Placental epithelial cell (primary cell): ENCODE results near the gene ABCC10. TPM values are rescaled to one million over a fixed set of nuclear protein-coding genes. Genes with fewer than 3 reads are reported as not detected.

Experiments
- small RNA-seq: library from RNA; depleted of rRNA; stranded (forward); fragments of <200 nt; gene quantifications from one replicate; pipeline ENCODE3, GENCODE V24; 2012
- total RNA-seq: library from RNA; depleted of rRNA; stranded (reverse); fragments of >200 nt; gene quantifications from 2 replicates; pipeline ENCODE4 v1.2.3, GENCODE V29; 2012

Gene ABCC10, protein sequence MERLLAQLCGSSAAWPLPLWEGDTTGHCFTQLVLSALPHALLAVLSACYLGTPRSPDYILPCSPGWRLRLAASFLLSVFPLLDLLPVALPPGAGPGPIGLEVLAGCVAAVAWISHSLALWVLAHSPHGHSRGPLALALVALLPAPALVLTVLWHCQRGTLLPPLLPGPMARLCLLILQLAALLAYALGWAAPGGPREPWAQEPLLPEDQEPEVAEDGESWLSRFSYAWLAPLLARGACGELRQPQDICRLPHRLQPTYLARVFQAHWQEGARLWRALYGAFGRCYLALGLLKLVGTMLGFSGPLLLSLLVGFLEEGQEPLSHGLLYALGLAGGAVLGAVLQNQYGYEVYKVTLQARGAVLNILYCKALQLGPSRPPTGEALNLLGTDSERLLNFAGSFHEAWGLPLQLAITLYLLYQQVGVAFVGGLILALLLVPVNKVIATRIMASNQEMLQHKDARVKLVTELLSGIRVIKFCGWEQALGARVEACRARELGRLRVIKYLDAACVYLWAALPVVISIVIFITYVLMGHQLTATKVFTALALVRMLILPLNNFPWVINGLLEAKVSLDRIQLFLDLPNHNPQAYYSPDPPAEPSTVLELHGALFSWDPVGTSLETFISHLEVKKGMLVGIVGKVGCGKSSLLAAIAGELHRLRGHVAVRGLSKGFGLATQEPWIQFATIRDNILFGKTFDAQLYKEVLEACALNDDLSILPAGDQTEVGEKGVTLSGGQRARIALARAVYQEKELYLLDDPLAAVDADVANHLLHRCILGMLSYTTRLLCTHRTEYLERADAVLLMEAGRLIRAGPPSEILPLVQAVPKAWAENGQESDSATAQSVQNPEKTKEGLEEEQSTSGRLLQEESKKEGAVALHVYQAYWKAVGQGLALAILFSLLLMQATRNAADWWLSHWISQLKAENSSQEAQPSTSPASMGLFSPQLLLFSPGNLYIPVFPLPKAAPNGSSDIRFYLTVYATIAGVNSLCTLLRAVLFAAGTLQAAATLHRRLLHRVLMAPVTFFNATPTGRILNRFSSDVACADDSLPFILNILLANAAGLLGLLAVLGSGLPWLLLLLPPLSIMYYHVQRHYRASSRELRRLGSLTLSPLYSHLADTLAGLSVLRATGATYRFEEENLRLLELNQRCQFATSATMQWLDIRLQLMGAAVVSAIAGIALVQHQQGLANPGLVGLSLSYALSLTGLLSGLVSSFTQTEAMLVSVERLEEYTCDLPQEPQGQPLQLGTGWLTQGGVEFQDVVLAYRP (N-terminal part only)
- 24.0 and 28.3 TPM in 2 replicates for total RNA-seq

DNA sequence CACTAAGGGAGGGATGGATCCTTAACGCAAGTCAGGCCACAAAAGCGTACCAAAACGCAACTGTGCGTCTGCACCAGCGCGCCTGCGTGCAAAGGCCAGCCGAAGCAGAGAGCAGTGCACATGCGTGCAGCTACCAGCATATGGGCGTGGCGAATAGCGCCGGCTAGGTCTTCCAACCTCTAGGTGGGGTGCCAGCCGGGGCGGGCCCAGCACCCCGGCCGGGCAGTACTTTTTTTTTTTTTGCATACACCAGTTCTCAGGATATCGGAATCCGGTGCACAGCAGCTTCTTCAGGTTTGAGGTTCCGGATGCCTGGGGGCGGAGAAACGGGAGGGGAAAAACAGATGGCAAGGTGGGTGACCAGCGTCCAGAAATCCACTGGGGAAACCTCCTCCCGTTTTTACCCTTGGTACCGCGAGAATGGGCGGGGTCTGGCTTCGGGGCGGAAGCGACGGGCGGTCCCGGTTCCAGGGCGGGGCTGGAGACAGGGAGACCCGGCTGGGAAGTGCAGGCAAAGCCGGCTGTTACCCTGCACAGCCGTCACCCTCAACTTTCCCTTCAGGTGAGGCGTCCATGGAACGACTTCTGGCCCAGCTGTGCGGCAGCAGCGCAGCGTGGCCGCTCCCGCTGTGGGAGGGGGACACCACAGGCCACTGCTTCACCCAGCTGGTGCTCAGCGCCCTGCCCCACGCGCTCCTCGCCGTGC, at the start of gene ABCC10:
ABCC10 (plus strand) TSS at position 136 of the 706 bp plus-strand sequence; CDS start at position 574, 438 bp downstream.

DNA sequence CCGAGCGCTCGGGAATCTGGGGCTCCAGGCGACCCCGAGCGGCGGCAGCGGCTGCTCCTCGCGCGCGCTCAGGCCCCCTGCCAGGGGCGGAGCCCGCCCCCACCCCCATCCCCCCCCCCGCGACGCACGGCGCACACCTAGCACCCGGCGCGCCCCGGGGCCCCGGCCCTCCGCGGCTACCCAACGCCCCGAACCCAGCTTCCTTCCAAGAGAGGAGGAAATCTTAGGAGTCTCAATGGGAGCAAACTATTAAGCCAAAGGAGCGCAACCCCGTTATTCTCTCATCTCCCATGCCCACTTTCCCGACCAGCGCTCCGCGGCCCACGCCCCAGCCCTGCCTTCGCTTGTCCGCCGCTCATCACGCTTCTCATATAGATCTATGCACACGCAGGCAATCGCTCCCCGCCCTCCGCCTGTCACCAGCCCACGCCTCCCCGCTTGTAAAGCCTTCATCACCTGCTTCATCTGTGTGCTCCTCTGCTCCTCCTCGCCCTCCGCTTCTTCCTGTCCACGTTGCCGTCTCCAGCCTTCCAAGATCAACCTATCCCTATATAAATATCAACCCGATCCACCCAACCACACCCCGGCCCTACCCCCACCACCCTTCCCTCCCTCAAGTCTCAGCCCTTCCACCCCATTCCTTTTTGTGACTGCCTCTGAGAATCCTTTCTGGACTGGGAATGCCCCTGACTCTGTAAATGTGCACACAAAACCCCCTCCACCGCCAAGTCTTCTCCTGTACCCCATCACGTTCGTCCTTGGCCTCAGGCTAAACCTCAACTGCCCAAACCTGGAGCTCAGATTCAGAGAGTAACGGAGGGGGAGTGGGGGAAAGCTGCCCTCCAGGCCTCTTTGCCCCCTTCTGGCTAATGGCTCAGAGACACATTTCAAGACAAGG, 28.4 kb downstream of the ABCC10 start, which contains the start of gene DLK2:
DLK2 (minus strand) TSS at position 18 of the 898 bp plus-strand sequence. CDS start 723 bp downstream, outside the sequence.

GRCh38 chr6:43477235-43478007, 50.1 kb downstream of the ABCC10 start, which contains the start of gene TJAP1:
TJAP1 (plus strand) TSS chr6:43477570; CDS start chr6:43499002, 21,432 bp downstream.

Small RNA genes lying within 50 kb of the gene (small RNA-seq; reads per million reads assigned to genes)
- gene MIR6780B (not detected), gene RNU6-1113P (not detected)

Other genes starting within 250 kb of the ABCC10 start
- 32.0 and 40.4 TPM in 2 replicates for gene CUL9, start 245.3 kb upstream of the ABCC10 start, total RNA-seq
- 42.8 and 62.0 TPM in 2 replicates for gene DNPH1, start 198.1 kb upstream of the ABCC10 start, total RNA-seq
- under 0.01 TPM in 1 of 2 replicates, not detected in the other for gene TTBK1, start 184.1 kb upstream of the ABCC10 start, total RNA-seq
- not detected in 2 replicates for gene SLC22A7, start 129.3 kb upstream of the ABCC10 start, total RNA-seq
- gene CRIP3, start 118.7 kb upstream of the ABCC10 start, total RNA-seq: 2.4 TPM in 1 of 2 replicates, not detected in the other
- gene ZNF318, start 57.9 kb upstream of the ABCC10 start, total RNA-seq: 20.8 and 25.6 TPM in 2 replicates
- gene DLK2, start 28.0 kb downstream of the ABCC10 start, total RNA-seq: 6.8 and 11.0 TPM in 2 replicates
- gene TJAP1, start 50.0 kb downstream of the ABCC10 start, total RNA-seq: 19.0 and 19.6 TPM in 2 replicates
- 0.54 and 2.0 TPM in 2 replicates for gene LRRC73, start 82.8 kb downstream of the ABCC10 start, total RNA-seq
- gene YIPF3, start 89.4 kb downstream of the ABCC10 start, total RNA-seq: 97.8 and 122 TPM in 2 replicates
- 23.9 and 27.7 TPM in 2 replicates for gene POLR1C, start 89.5 kb downstream of the ABCC10 start, total RNA-seq
- gene XPO5, start 148.5 kb downstream of the ABCC10 start, total RNA-seq: 21.2 and 27.8 TPM in 2 replicates
- gene POLH, start 148.6 kb downstream of the ABCC10 start, total RNA-seq: 16.5 and 31.4 TPM in 2 replicates
- 46.6 and 55.4 TPM in 2 replicates for gene GTPBP2, start 201.7 kb downstream of the ABCC10 start, total RNA-seq
- 20.8 and 25.1 TPM in 2 replicates for gene MAD2L1BP, start 208.3 kb downstream of the ABCC10 start, total RNA-seq
- gene RSPH9, start 217.5 kb downstream of the ABCC10 start, total RNA-seq: 0.43 and 2.4 TPM in 2 replicates